Measurements from ENCODE around the gene GPSM3.

The GPSM3 gene

GRCh38 chr6:32175711-32176475, 16.6 kb downstream of the GPSM3 start, which contains the start of gene AGPAT1:
Gene AGPAT1, minus strand, starts transcription at chr6:32176084. Its CDS starts 4,588 bp downstream, at chr6:32171496.
- peak; percentile 71 to 99 (median 97) for DNase-seq

GRCh38 chr6:32175322-32175710, 17.1 kb downstream of the GPSM3 start:
- DNase-seq = no peak

- no peak for DNase-seq
Measured at GRCh38 chr6:32174416-32174815, 18.0 kb downstream of the GPSM3 start.

- no peak for DNase-seq
Measured at GRCh38 chr6:32173051-32173727, 19.3 kb downstream of the GPSM3 start.

- DNase-seq = no peak
Measured at GRCh38 chr6:32171234-32171633, 21.2 kb downstream of the GPSM3 start.

GRCh38 chr6:32170294-32170693, 22.1 kb downstream of the GPSM3 start:
- no peak for DNase-seq

GRCh38 chr6:32168807-32169591, 23.4 kb downstream of the GPSM3 start:
- DNase-seq = no peak

GRCh38 chr6:32168350-32168749, 24.1 kb downstream of the GPSM3 start:
- DNase-seq = no peak

- DNase-seq = no peak
Measured at GRCh38 chr6:32167761-32168262, 24.6 kb downstream of the GPSM3 start.

- DNase-seq = no peak
Measured at GRCh38 chr6:32167154-32167760, 25.2 kb downstream of the GPSM3 start.

GRCh38 chr6:32166411-32167061, 25.9 kb downstream of the GPSM3 start:
- DNase-seq = no peak

- no peak for DNase-seq
Measured at GRCh38 chr6:32164295-32164694, 28.1 kb downstream of the GPSM3 start, which contains the start of gene EGFL8. Gene EGFL8, plus strand, starts transcription at chr6:32164595. Its CDS starts 1,571 bp downstream, at chr6:32166166.

- peak in 22 of 56 donors; percentile 6 to 65 (median 41) for DNase-seq
Measured at GRCh38 chr6:32163559-32164258, 28.7 kb downstream of the GPSM3 start.

GRCh38 chr6:32158052-32158451, 34.4 kb downstream of the GPSM3 start:
- DNase-seq = no peak

- DNase-seq = no peak
Measured at GRCh38 chr6:32156891-32157290, 35.6 kb downstream of the GPSM3 start.

- peak in 38 of 56 donors; percentile 26 to 80 (median 57) for DNase-seq
Measured at GRCh38 chr6:32154514-32155161, 37.8 kb downstream of the GPSM3 start.

- peak; percentile 41 to 96 (median 86) for DNase-seq
Measured at GRCh38 chr6:32153564-32154513, 38.6 kb downstream of the GPSM3 start, which contains the start of gene PPT2. Gene PPT2, plus strand, starts transcription at chr6:32154141. Its CDS starts 454 bp downstream, at chr6:32154595.

All from nucleus accumbens (tissue), 56 donors.